Lower leg skin (tissue), 3 donors: ENCODE results near the gene ACOX3.

Experiments used
- CTCF ChIP-seq, 3 donors: fragments of 450-650 bp; IDR thresholded peaks; one replicate each; pipeline ENCODE4 v1.5.1; 2016; ENCODE audit warnings: antibody characterized with exemption in 3 of 3, mild to moderate bottlenecking in 3 of 3, moderate library complexity in 2 of 3
- POLR2A ChIP-seq, 2 donors: fragments of 450-650 bp; IDR thresholded peaks; one replicate each; pipeline ENCODE4 v1.6.1; 2016 to 2017; ENCODE audit warnings: antibody characterized with exemption in 2 of 2, mild to moderate bottlenecking in 1 of 2, moderate library complexity in 1 of 2

DNA sequence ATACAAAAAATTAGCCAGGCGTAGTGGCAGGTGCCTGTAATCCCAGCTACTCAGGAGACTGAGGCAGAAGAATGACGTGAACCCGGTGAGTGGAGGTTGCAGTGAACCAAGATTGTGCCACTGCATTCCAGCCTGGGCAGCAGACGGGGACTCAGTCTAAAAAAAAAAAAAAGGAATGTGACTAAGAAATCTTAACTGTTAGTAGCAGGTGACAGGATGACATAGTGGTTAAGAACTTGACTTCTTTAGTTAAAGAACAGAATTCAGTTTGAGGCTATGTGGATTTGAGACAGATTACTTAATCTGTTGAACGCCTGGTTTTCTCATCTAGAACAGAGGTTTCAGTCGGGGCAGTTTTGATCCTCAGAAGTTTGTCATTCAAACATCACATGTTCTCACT is 3.3 kb upstream of the ACOX3 start:
- TF ChIP-seq CTCF (IDR thresholded peaks at IDR 0.05) (no peak), POLR2A (IDR thresholded peaks at IDR 0.05) (no peak)
